HCT116 (cell line): ENCODE results near the gene TTLL9. TPM values are rescaled to one million over a fixed set of nuclear protein-coding genes. Genes with fewer than 3 reads are reported as not detected.

Source experiments
- ATAC-seq: fragments of 200-7000 bp; cut with Tn5 transposase; 2 replicates; pipeline ENCODE4 v1.9.1; 2020; ENCODE audit warnings: mild to moderate bottlenecking, moderate library complexity
- BruUV-seq: library from RNA; stranded (reverse); fragments of 400-500 nt; replicated peaks from 2 replicates; lab custom pipeline; 2021; lab: Mats Ljungman, UMichigan
- CTCF ChIA-PET: fragments of 300-600 bp; sonication (Branson Sonifier 250); formaldehyde crosslinking; loops from one replicate; lab custom pipeline; 2021; ENCODE audit warnings: antibody characterized with exemption; lab: Charles Lee
- POLR2A ChIA-PET: fragments of 300-600, 350-600 bp; sonication (Branson Sonifier 250); formaldehyde crosslinking; loops from one replicate; lab custom pipeline; 2021; ENCODE audit warnings: antibody characterized with exemption; lab: Charles Lee
- RAD21 ChIA-PET, 2 experiments: fragments of 300-600 bp; sonication (Branson Sonifier 250); formaldehyde crosslinking; loops; one replicate each; lab custom pipeline; 2023; ENCODE audit warnings: low total read pairs in 2 of 2; ENCODE audit not compliant: uncharacterized antibody in 2 of 2, unreplicated experiment in 2 of 2, low non-redundant PET in 1 of 2; lab: Charles Lee
- DNase-seq: peaks from one replicate; pipeline ENCODE4 v3.0.0-alpha.2; 2010; ENCODE audit warnings: low read depth, low spot score
- H2AFZ ChIP-seq: fragments of 200-600 bp; shearing (Covaris generic), sonication (generic); 2 replicates; pipeline ENCODE4 v1.6.1; 2017; ENCODE audit warnings: low read depth, mixed run types, mixed read lengths, antibody characterized with exemption, low read length; ENCODE audit not compliant: poor library complexity, severe bottlenecking
- H3K27ac ChIP-seq: 2 replicates; pipeline ENCODE4 v1.5.1; 2012; ENCODE audit warnings: low read depth, low read length
- H3K27me3 ChIP-seq: fragments of 200-600 bp; sonication (generic); 2 replicates; pipeline ENCODE4 v1.6.1; 2016; ENCODE audit warnings: mixed run types, low read length, mixed read lengths; ENCODE audit not compliant: insufficient read depth
- H3K36me3 ChIP-seq, 2 experiments: fragments of 200-500 bp in 1 of 2; fragments of 200-600 bp in 1 of 2; sonication (Bioruptor generic) in 1 of 2; sonication (generic) in 1 of 2; 2 replicates each; pipeline versions ENCODE4 v1.5.1 to v1.6.1; 2014 to 2016; ENCODE audit warnings: low read length in 2 of 2, inconsistent platforms in 1 of 2, mixed read lengths in 1 of 2, mixed run types in 1 of 2; ENCODE audit not compliant: insufficient read depth in 2 of 2, control insufficient read depth in 1 of 2
- H3K4me1 ChIP-seq, 2 experiments: fragments of 200-600 bp in 1 of 2; sonication (generic) in 1 of 2; 2 replicates each; pipeline versions ENCODE4 v1.5.1 to v1.6.1; 2012 to 2017; ENCODE audit warnings: low read length in 2 of 2, inconsistent platforms in 1 of 2, mild to moderate bottlenecking in 1 of 2, mixed read lengths in 1 of 2, mixed run types in 1 of 2, moderate library complexity in 1 of 2; ENCODE audit not compliant: insufficient read depth in 2 of 2, control insufficient read depth in 1 of 2
- H3K4me2 ChIP-seq: fragments of 200-600 bp; sonication (generic); 2 replicates; pipeline ENCODE4 v1.6.1; 2017; ENCODE audit warnings: mixed run types, low read length, mixed read lengths
- H3K4me3 ChIP-seq, 2 experiments: fragments of 200-600 bp in 1 of 2; sonication (generic) in 1 of 2; replicated peaks in 1 of 2; 2 replicates each; pipeline ENCODE4 v1.5.1; 2011 to 2016; ENCODE audit warnings: low read length in 2 of 2, control low read depth in 1 of 2, low read depth in 1 of 2, mild to moderate bottlenecking in 1 of 2, mixed read lengths in 1 of 2, mixed run types in 1 of 2
- H3K79me2 ChIP-seq: fragments of 200-600 bp; sonication (generic); 2 replicates; pipeline ENCODE4 v1.6.1; 2017; ENCODE audit warnings: mild to moderate bottlenecking, mixed run types, low read length, moderate library complexity, mixed read lengths; ENCODE audit not compliant: insufficient read depth
- H3K9ac ChIP-seq: fragments of 200-600 bp; sonication (generic); 2 replicates; pipeline ENCODE4 v1.6.1; 2016; ENCODE audit warnings: low read length, mixed read lengths
- H3K9me2 ChIP-seq: fragments of 200-600 bp; sonication (generic), shearing (Covaris generic); 2 replicates; pipeline ENCODE4 v1.6.1; 2017; ENCODE audit warnings: mixed run types, mild to moderate bottlenecking, moderate library complexity; ENCODE audit not compliant: insufficient read depth
- H3K9me3 ChIP-seq, 2 experiments: fragments of 200-500 bp in 1 of 2; fragments of 200-600 bp in 1 of 2; sonication (Bioruptor generic) in 1 of 2; sonication (generic) in 1 of 2; 2 replicates each; pipeline ENCODE4 v1.6.1; 2014 to 2017; ENCODE audit warnings: low read length in 2 of 2, mixed read lengths in 2 of 2, inconsistent platforms in 1 of 2, low read depth in 1 of 2, mild to moderate bottlenecking in 1 of 2, mixed run types in 1 of 2, moderate library complexity in 1 of 2; ENCODE audit not compliant: control insufficient read depth in 1 of 2, insufficient read depth in 1 of 2
- H4K20me1 ChIP-seq: fragments of 200-600 bp; sonication (generic), shearing (Covaris generic); 2 replicates; pipeline ENCODE4 v1.6.1; 2017; ENCODE audit warnings: mixed run types, mild to moderate bottlenecking, moderate library complexity; ENCODE audit not compliant: insufficient read depth
- CBX3 ChIP-seq: IDR thresholded peaks from 2 replicates; pipeline ENCODE4 v1.6.1; 2012; ENCODE audit warnings: low read depth
- CEBPB ChIP-seq: IDR thresholded peaks from 2 replicates; pipeline ENCODE4 v1.6.1; 2012; ENCODE audit warnings: low read depth
- EZH2phosphoT487 ChIP-seq: fragments of 200-600 bp; IDR thresholded peaks from 2 replicates; pipeline ENCODE4 v1.6.1; 2018; ENCODE audit warnings: antibody characterized with exemption, borderline replicate concordance
- JUND ChIP-seq: IDR thresholded peaks from 2 replicates; pipeline ENCODE4 v1.6.1; 2012
- MAX ChIP-seq: IDR thresholded peaks from 2 replicates; pipeline ENCODE4 v1.6.1; 2012
- RAD21 ChIP-seq: IDR thresholded peaks from 2 replicates; pipeline ENCODE4 v1.6.1; 2012; ENCODE audit warnings: low read depth, mild to moderate bottlenecking
- REST ChIP-seq: IDR thresholded peaks from 2 replicates; pipeline ENCODE4 v1.6.1; 2012; ENCODE audit warnings: low read depth
- SIN3A ChIP-seq: IDR thresholded peaks from 2 replicates; pipeline ENCODE4 v1.6.1; 2012; ENCODE audit warnings: low read depth
- SP1 ChIP-seq: IDR thresholded peaks from 2 replicates; pipeline ENCODE4 v1.6.1; 2012; ENCODE audit warnings: low read depth
- SRF ChIP-seq: IDR thresholded peaks from 2 replicates; pipeline ENCODE4 v1.6.1; 2012; ENCODE audit warnings: low read depth
- TCF7L2 ChIP-seq: IDR thresholded peaks from 2 replicates; pipeline ENCODE4 v1.7.0; 2011; ENCODE audit warnings: borderline replicate concordance, inconsistent platforms; ENCODE audit not compliant: insufficient read depth, insufficient read length; ENCODE audit errors: extremely low read depth
- ZBTB33 ChIP-seq: IDR thresholded peaks from 2 replicates; pipeline ENCODE4 v1.6.1; 2011; ENCODE audit warnings: mild to moderate bottlenecking, low read length, moderate library complexity; ENCODE audit not compliant: insufficient replicate concordance; ENCODE audit errors: extremely low read depth
- ZFX ChIP-seq: fragments of 450-650 bp; IDR thresholded peaks from 2 replicates; pipeline ENCODE4 v1.6.1; 2017
- ZNF274 ChIP-seq: fragments of 200-500 bp; sonication (Bioruptor generic); IDR thresholded peaks from 2 replicates; pipeline ENCODE4 v1.6.1; 2014; ENCODE audit warnings: mild to moderate bottlenecking, low read depth, low read length, inconsistent platforms
- intact Hi-C: fragments of 100-400 bp; cut with micrococcal nuclease; formaldehyde crosslinking; loops from 2 replicates; pipeline ENCODE4 v1.10.0; 2022
- total RNA-seq: library from RNA; stranded (reverse); gene quantifications from one replicate; pipeline ENCODE4 v1.2.1, GENCODE V29; 2021; ENCODE audit not compliant: unreplicated experiment

Gene TTLL9
- total RNA-seq, 1 experiment from 2014 or later: not detected

GRCh38 chr20:31939661-31940060, 69.2 kb downstream of the TTLL9 start (continued):
- no peak for TF ChIP-seq REST
- TF ChIP-seq SIN3A: no peak
- no peak for TF ChIP-seq MAX
- TF ChIP-seq JUND: no peak
- TF ChIP-seq EZH2phosphoT487: no peak
- no peak for TF ChIP-seq CBX3
- no peak for TF ChIP-seq ZNF274
- no peak for TF ChIP-seq TCF7L2
- TF ChIP-seq CEBPB: no peak

GRCh38 chr20:31943052-31943471, 72.6 kb downstream of the TTLL9 start:
- ATAC-seq: no peak
- no TSS peak for BruUV-seq
- POLR2A ChIA-PET: no interaction called here

More at GRCh38 chr20:31943052-31943471, 72.6 kb downstream of the TTLL9 start:
- H3K9me3 ChIP-seq: peaks cover 0 to 4% of the 10 kb centered on the region in 2 experiments; a peak in 2 of 4 replicates
- peaks cover 23 to 35% of the 10 kb centered on the region in 2 experiments for H3K36me3 ChIP-seq
- no peak overlapping the region for H2AFZ ChIP-seq
- no peak for DNase-seq
- H3K27me3 ChIP-seq: no peaks in the 10 kb centered on the region
- no peak overlapping the region for H3K4me2 ChIP-seq
- no peaks in the 10 kb centered on the region for H3K4me1 ChIP-seq
- no peaks in the 10 kb centered on the region for H4K20me1 ChIP-seq
- H3K79me2 ChIP-seq: peaks cover 4% of the 10 kb centered on the region; the same call in 1 of the 2 replicates
- RAD21 ChIA-PET: no interaction called here
- CTCF ChIA-PET: no interaction called here
- no peaks in the 10 kb centered on the region for H3K9me2 ChIP-seq
- no peak overlapping the region for H3K27ac ChIP-seq
- no peak overlapping the region for H3K4me3 ChIP-seq
- TF ChIP-seq ZFX (no peak), RAD21 (no peak), ZBTB33 (no peak), SP1 (no peak), CBX3 (no peak), SRF (no peak)
- intact Hi-C loops: no loop called here
- H3K9ac ChIP-seq: no peak overlapping the region
